Cardiac fibroblast (primary cell): Measurements from ENCODE around the gene HLX.

Source experiments
- DNase-seq, 2 donors: peaks; one replicate each; pipeline versions ENCODE4 v3.0.0 to v3.0.0-alpha.2; 2010; ENCODE audit warnings: low read depth in 2 of 2
- H3K4me3 ChIP-seq, 2 donors: replicated peaks in 1 of 2; 1 replicate in 1 of 2; 2 replicates in 1 of 2; pipeline ENCODE4 v1.5.1; 2011; ENCODE audit warnings: low read depth in 2 of 2, low read length in 2 of 2, mild to moderate bottlenecking in 2 of 2, moderate library complexity in 1 of 2
- TF ChIP-seq, protein P1 (sequence below): IDR thresholded peaks from one replicate; pipeline ENCODE4 v1.5.1; 2011; ENCODE audit warnings: low read depth, mild to moderate bottlenecking, low read length, inconsistent platforms

Gene HLX

DNA sequence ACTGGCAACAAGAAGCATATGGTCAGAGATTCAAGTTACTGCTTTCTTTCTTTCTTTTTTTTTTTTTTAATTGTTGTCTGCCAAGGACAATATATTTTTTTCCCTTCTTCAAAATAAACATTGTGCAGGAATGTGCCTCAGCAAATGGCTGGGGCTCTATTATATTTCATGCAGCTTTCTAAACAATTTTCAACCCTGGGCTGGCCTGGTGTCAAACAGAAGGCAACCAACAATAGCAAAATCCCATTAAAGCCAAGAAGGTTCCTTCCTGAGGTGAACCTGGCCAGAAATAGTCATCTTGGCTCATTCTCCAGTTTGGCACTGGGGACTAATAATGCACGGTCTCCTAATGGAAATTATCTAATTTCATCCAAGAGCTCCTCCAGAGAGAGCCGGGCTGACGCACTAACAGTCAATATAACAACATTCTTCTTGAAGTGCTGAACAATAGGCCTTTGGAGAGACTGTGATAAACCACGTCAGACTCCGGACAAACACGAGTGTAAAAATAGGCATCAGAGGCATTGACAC is 35.7 kb upstream of the HLX start:
- TF ChIP-seq, protein P1, sequence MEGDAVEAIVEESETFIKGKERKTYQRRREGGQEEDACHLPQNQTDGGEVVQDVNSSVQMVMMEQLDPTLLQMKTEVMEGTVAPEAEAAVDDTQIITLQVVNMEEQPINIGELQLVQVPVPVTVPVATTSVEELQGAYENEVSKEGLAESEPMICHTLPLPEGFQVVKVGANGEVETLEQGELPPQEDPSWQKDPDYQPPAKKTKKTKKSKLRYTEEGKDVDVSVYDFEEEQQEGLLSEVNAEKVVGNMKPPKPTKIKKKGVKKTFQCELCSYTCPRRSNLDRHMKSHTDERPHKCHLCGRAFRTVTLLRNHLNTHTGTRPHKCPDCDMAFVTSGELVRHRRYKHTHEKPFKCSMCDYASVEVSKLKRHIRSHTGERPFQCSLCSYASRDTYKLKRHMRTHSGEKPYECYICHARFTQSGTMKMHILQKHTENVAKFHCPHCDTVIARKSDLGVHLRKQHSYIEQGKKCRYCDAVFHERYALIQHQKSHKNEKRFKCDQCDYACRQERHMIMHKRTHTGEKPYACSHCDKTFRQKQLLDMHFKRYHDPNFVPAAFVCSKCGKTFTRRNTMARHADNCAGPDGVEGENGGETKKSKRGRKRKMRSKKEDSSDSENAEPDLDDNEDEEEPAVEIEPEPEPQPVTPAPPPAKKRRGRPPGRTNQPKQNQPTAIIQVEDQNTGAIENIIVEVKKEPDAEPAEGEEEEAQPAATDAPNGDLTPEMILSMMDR, result no peak
- peak; percentile 83 to 90 for DNase-seq
- no peak overlapping the region for H3K4me3 ChIP-seq

DNA sequence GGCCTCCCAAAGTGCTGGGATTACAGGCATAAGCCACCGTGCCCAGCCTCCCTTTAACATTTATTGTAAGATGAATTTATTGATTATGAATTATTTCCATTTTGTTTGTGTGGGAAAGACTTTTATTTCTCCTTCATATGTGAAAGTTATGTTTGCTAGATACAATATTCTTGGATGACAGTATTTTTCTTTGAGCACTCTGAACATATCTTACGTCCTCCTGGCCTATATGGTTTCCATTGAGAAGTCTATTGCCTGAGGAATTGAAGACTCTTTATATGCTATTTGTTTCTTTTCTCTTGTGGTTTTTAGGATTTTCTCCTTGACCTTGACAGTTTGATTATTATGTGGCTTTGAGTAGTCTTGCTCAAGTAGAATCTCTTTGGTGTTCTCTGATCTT is 26.8 kb upstream of the HLX start:
- no peak overlapping the region for H3K4me3 ChIP-seq
- DNase-seq, result no peak
- TF ChIP-seq, protein P1, result no peak

DNA sequence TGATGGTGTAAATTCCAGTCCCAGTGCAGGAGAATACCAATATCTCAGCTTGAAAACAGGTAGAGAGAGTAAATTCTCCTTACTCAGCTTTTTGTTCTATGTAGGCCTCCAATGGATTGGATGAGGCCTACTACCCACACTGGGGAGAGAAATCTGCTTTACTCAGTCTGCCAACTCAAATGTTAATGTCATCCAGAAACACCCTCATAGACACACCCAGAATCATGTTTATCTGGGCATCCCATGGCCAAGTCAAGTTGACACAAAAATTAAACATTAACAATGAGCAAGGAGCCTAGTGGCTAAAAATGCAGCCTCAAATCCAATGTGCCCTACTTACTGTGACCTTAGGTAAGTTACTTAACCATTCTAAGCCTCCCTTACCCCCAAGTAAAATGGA is 6.9 kb upstream of the HLX start:
- no peak for DNase-seq
- TF ChIP-seq, protein P1, result no peak

DNA sequence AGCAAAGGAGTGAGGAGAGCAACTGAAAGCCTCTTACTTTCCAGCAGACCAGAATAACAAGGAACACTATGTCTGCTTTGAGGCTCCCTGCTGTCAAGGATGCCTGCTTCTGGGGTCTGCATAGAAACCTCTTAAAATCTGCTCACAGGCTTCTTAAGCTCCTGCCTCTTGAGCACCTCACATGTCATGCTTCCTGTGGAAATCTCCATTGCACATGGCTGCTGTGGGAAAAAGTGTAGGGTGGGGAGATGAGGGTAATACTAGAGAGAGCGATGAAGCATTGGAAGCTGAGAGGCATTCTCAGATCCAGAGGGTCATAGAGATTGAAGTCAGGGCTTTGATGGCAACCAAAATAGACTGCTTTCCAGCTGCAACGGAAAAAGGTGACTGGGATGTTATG is 6.2 kb upstream of the HLX start:
- no peak for DNase-seq
- TF ChIP-seq, protein P1, result no peak

More for the DNA sequence above, 6.9 kb upstream of the HLX start:
- no peak overlapping the region for H3K4me3 ChIP-seq

DNA sequence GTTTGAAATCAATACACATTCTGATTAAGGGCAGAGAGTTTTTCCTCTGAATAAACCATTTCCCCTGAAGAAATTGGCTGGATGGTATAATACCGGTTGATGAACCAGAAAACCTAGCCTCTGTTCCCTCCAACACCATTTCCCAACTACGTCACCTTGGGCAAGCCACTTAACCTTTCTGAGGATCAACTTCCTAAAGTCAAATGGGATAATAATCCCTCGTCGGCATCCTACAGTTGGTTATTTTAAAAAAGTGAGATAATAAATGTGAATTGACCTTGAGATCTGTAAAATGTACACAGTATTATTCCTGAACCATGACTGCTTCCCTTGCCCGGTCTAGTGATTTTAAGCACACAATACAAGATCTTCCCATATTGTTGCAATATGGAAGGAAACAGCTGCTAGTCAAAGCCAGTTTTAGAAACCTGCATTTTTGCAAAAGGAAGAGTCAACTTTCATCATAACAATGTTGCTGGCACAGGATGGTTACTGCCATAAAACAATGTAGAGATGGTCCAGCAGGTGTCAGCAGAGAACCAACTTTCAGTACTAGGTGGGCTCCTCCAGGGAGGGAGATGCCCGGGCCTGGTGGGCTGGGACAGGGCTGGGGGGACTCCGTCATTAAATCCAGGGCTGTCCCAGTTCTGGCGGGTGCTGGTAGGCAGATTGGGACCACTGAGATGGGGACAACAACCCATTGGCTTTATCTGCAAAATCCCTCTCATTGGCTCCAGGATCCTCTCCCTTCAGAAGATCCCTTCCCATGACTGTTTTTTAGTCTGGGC is 5.2 kb upstream of the HLX start:
- TF ChIP-seq, protein P1, result peak; percentile 68
- peak; percentile 74 to 77 for DNase-seq

More for the DNA sequence above, 6.2 kb upstream of the HLX start:
- no peak overlapping the region for H3K4me3 ChIP-seq

DNA sequence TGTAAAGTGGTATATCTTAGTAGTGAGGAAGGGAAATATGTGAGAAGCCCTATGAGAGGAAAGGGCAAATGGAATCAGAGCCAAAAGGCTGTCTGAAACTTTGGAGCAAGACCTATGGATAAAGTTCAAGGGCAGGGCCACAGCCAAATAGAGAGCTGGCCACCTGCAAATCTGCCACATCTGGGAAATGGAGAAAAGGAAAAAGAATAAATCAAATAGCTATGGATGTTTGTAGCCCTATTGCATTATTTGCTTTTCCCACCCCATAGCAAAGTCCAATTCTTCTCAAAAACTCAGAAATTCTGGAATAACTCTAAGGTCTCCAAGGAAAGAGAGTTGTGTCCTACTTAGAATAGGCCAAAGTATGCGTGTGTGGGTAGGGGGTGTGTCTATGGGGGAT is 4.0 kb upstream of the HLX start:
- H3K4me3 ChIP-seq, result no peak overlapping the region
- DNase-seq, result no peak
- TF ChIP-seq, protein P1, result no peak

More for the DNA sequence above, 5.2 kb upstream of the HLX start:
- no peak overlapping the region for H3K4me3 ChIP-seq
